ENCODE measurements around the gene FXYD6. TPM values are rescaled to one million over a fixed set of nuclear protein-coding genes. Genes with fewer than 3 reads are reported as not detected.

The FXYD6 gene
- total RNA-seq, 6 experiments from 2014 or later: not detected

DNA sequence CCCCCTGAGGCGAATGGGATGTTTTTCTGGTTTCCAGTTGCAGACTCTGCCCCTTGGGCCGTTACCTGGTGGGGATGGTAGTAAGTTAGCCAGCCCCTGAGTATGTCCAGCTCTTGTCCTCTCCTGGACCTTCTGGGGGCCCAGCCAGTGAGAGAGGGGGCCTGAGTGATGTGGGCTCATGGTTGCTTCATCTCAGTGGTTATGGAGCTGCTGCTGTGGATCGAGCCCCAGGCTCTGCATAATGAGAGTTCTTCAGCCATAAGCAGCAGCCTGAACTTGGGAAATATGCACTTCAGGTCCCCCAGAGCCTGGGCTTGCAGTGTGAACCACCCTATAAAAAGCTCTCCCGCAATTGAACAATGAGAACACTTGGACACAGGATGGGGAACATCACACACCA is 46.8 kb upstream of the FXYD6 start:
- H3K27me3 Mint-ChIP-seq (ENCODE audit: insufficient read depth): peaks cover 28% of the 10 kb centered on the region
- H3K36me3 Mint-ChIP-seq (ENCODE audit: low read depth): no peaks in the 10 kb centered on the region
- TF ChIP-seq, protein P1, sequence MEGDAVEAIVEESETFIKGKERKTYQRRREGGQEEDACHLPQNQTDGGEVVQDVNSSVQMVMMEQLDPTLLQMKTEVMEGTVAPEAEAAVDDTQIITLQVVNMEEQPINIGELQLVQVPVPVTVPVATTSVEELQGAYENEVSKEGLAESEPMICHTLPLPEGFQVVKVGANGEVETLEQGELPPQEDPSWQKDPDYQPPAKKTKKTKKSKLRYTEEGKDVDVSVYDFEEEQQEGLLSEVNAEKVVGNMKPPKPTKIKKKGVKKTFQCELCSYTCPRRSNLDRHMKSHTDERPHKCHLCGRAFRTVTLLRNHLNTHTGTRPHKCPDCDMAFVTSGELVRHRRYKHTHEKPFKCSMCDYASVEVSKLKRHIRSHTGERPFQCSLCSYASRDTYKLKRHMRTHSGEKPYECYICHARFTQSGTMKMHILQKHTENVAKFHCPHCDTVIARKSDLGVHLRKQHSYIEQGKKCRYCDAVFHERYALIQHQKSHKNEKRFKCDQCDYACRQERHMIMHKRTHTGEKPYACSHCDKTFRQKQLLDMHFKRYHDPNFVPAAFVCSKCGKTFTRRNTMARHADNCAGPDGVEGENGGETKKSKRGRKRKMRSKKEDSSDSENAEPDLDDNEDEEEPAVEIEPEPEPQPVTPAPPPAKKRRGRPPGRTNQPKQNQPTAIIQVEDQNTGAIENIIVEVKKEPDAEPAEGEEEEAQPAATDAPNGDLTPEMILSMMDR (IDR thresholded peaks at IDR 0.05): no peak
- H3K27ac Mint-ChIP-seq: no peak overlapping the region
- no peaks in the 10 kb centered on the region for H3K4me1 Mint-ChIP-seq (ENCODE audit: low read depth)
- DNase-seq: no peak
- H3K4me3 Mint-ChIP-seq: no peak overlapping the region
- no peaks in the 10 kb centered on the region for H3K9me3 Mint-ChIP-seq

DNA sequence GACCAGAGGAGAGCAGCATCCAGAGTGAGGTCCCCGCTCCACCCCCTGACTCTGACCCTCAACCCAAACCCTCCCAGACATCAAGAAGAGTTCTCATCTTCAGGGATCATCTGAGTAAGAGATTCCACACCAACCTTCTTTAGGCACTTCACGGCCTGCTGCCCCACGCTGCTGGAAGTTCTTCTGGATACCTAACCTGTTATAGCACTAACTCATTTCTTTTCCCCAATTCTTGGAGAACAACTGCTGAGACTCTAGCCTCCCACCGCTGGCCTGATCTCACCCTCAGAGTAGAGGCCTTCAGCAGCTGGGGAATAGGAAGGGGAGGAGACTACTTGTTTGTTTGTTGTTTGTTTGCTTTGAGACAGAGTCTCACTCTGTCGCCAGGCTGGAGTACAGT is 45.4 kb upstream of the FXYD6 start:
- Mint-ChIP-seq H3K36me3 (ENCODE audit: low read depth) (no peaks in the 10 kb centered on the region), H3K27me3 (ENCODE audit: insufficient read depth) (peaks cover 25% of the 10 kb centered on the region), H3K4me1 (ENCODE audit: low read depth) (no peaks in the 10 kb centered on the region), H3K9me3 (no peaks in the 10 kb centered on the region), H3K27ac (no peak overlapping the region), H3K4me3 (no peak overlapping the region)
- no peak for DNase-seq
- TF ChIP-seq, protein P1 (IDR thresholded peaks at IDR 0.05): no peak

DNA sequence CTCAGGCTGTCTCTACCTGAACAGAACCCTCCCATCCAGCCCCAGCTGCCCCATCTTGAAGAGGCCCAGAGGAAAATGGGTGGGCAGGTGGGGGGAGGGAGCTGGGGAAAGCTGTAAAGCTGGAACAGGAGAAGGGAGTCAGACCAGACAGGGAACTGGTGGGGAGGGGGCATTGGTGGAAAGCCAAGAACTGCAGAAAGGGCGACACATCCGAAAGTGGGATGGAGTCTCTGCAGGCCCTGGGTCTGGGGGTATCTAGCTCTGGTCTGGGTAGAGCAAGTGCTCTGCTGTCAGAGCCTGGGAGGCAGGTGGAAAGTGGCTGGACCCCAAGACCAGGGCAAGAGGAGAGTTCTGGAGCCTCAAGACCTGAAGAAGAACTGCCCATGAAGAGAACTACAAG is 45.0 kb upstream of the FXYD6 start:
- H3K4me1 Mint-ChIP-seq (ENCODE audit: low read depth): no peaks in the 10 kb centered on the region
- H3K4me3 Mint-ChIP-seq: no peak overlapping the region
- no peak for DNase-seq
- TF ChIP-seq, protein P1 (IDR thresholded peaks at IDR 0.05): no peak
- H3K36me3 Mint-ChIP-seq (ENCODE audit: low read depth): no peaks in the 10 kb centered on the region
- no peak overlapping the region for H3K27ac Mint-ChIP-seq
- peaks cover 27% of the 10 kb centered on the region for H3K27me3 Mint-ChIP-seq (ENCODE audit: insufficient read depth)
- H3K9me3 Mint-ChIP-seq: no peaks in the 10 kb centered on the region

DNA sequence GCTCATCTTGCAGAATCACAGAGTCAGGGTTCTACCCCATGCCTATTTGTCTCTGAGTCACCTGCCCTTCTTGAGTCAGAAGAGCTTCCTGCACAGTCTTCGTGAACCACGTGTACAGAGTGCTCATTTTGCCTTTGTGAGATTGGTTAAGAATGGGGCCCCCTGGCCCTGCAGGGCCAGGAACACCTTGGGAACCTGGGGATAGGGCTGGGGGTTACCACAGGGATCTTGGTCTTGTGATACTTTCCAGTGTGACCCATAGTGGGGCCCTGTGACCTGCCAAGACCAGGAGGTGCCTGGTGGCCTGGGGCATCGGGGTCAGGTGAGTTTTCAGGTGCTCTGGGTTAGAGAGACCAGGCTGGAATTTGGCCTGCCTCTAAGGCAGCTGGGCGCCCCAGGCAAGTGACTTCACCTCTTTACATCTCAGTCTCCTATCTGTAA is 43.3 kb upstream of the FXYD6 start:
- H3K4me3 Mint-ChIP-seq: no peak overlapping the region
- TF ChIP-seq, protein P1 (IDR thresholded peaks at IDR 0.05): no peak
- no peak for DNase-seq
- H3K27me3 Mint-ChIP-seq (ENCODE audit: insufficient read depth): peaks cover 31% of the 10 kb centered on the region
- H3K9me3 Mint-ChIP-seq: no peaks in the 10 kb centered on the region
- H3K36me3 Mint-ChIP-seq (ENCODE audit: low read depth): no peaks in the 10 kb centered on the region
- no peaks in the 10 kb centered on the region for H3K4me1 Mint-ChIP-seq (ENCODE audit: low read depth)
- H3K27ac Mint-ChIP-seq: no peak overlapping the region

DNA sequence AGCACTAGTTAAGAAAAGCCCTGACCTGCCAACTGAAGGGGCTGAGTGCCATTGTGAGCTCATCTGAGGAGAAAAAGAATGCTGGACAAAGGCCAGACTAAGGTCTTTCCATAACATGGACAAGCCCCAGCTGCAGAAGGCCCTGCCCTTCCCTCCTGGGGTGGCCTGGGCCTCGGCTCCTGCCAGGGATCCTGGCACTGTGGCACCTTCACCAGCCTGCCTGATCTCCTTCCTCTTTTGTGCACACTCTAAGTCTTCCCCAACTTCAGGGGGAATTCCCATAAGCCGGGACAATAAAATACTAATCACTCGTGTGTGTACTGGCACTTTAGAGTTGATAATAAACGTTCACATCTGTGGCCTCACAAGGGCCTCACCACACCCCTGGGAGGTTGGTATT is 42.9 kb upstream of the FXYD6 start:
- no peak overlapping the region for H3K4me3 Mint-ChIP-seq
- peaks cover 36% of the 10 kb centered on the region for H3K27me3 Mint-ChIP-seq (ENCODE audit: insufficient read depth)

More for the DNA sequence above, 42.9 kb upstream of the FXYD6 start:
- TF ChIP-seq, protein P1 (IDR thresholded peaks at IDR 0.05): no peak
- no peaks in the 10 kb centered on the region for H3K36me3 Mint-ChIP-seq (ENCODE audit: low read depth)
- H3K27ac Mint-ChIP-seq: no peak overlapping the region
- no peaks in the 10 kb centered on the region for H3K4me1 Mint-ChIP-seq (ENCODE audit: low read depth)
- no peaks in the 10 kb centered on the region for H3K9me3 Mint-ChIP-seq
- no peak for DNase-seq

Measured in HFFc6 (cell line).